HepG2 (cell line): ENCODE data around the gene ABHD17B. TPM values are rescaled to one million over a fixed set of nuclear protein-coding genes. Genes with fewer than 3 reads are reported as not detected.
A peak's percentile ranks its signal among the peaks of the same experiment; 100 is the strongest.

Experiments
- ELF3 ChIP-seq: IDR thresholded peaks from 2 replicates; pipeline ENCODE4 v1.6.1; 2016; ENCODE audit warnings: missing genetic modification reagents, missing compliant biosample characterization
- FIP1L1 ChIP-seq: fragments of 200-400 bp; formaldehyde crosslinking; IDR thresholded peaks from 2 replicates; pipeline ENCODE4 v1.6.1; 2018; ENCODE audit warnings: low read depth, mild to moderate bottlenecking, low read length, moderate library complexity, borderline replicate concordance; ENCODE audit not compliant: insufficient read depth
- HHEX ChIP-seq: IDR thresholded peaks from 2 replicates; pipeline ENCODE4 v1.6.1; 2016; ENCODE audit warnings: control low read depth
- MED13 ChIP-seq: sonication (generic); formaldehyde crosslinking; IDR thresholded peaks from 2 replicates; pipeline ENCODE4 v1.5.0; 2020; ENCODE audit warnings: missing genetic modification reagents
- MTF1 ChIP-seq: sonication (generic); formaldehyde crosslinking; IDR thresholded peaks from 2 replicates; pipeline ENCODE4 v1.5.0; 2020; ENCODE audit warnings: missing genetic modification reagents
- MZF1 ChIP-seq: sonication (generic); formaldehyde crosslinking; IDR thresholded peaks from 2 replicates; pipeline ENCODE4 v1.8.1; 2023; ENCODE audit warnings: mild to moderate bottlenecking, missing genetic modification reagents, borderline replicate concordance
- NBN ChIP-seq: fragments of 450-650 bp; conservative IDR thresholded peaks from 2 replicates; pipeline ENCODE4 v1.6.1; 2017
- NR2F6 ChIP-seq, 2 experiments: IDR thresholded peaks; 2 replicates each; pipeline ENCODE4 v1.6.1; 2016; ENCODE audit warnings: antibody characterized with exemption in 1 of 2, mild to moderate bottlenecking in 1 of 2
- NR3C1 ChIP-seq: sonication (generic); formaldehyde crosslinking; IDR thresholded peaks from 2 replicates; pipeline ENCODE4 v1.4.0; 2020; ENCODE audit warnings: missing genetic modification reagents
- ONECUT2 ChIP-seq: sonication (generic); formaldehyde crosslinking; IDR thresholded peaks from 2 replicates; pipeline ENCODE4 v1.4.0; 2020; ENCODE audit warnings: missing genetic modification reagents
- RARA ChIP-seq: IDR thresholded peaks from 2 replicates; pipeline ENCODE4 v1.6.1; 2016; ENCODE audit warnings: missing genetic modification reagents, missing compliant biosample characterization
- RFX1 ChIP-seq: fragments of 450-650 bp; IDR thresholded peaks from 2 replicates; pipeline ENCODE4 v1.6.1; 2017
- SIX4 ChIP-seq: sonication (generic); formaldehyde crosslinking; IDR thresholded peaks from 2 replicates; pipeline ENCODE4 v1.4.0; 2020; ENCODE audit warnings: missing genetic modification reagents
- TEAD3 ChIP-seq: optimal IDR thresholded peaks from 2 replicates; pipeline ENCODE3; 2016; ENCODE audit warnings: borderline replicate concordance
- ZBTB42 ChIP-seq: sonication (generic); formaldehyde crosslinking; IDR thresholded peaks from 2 replicates; pipeline ENCODE4 v1.5.0; 2020; ENCODE audit warnings: mild to moderate bottlenecking, missing genetic modification reagents
- ZNF138 ChIP-seq: sonication (generic); formaldehyde crosslinking; IDR thresholded peaks from 2 replicates; pipeline ENCODE4 v1.5.0; 2020; ENCODE audit warnings: mild to moderate bottlenecking, low read depth, missing genetic modification reagents
- ZNF337 ChIP-seq: sonication (generic); formaldehyde crosslinking; IDR thresholded peaks from 2 replicates; pipeline ENCODE4 v1.5.1; 2020; ENCODE audit warnings: missing genetic modification reagents, low read depth, mild to moderate bottlenecking, borderline replicate concordance
- ZNF546 ChIP-seq: sonication (generic); formaldehyde crosslinking; conservative IDR thresholded peaks from 2 replicates; pipeline ENCODE4 v1.8.1; 2023; ENCODE audit warnings: mild to moderate bottlenecking, missing genetic modification reagents
- ZNF564 ChIP-seq: sonication (generic); formaldehyde crosslinking; IDR thresholded peaks from 2 replicates; pipeline ENCODE4 v1.8.1; 2023; ENCODE audit warnings: mild to moderate bottlenecking, missing genetic modification reagents
- ZNF572 ChIP-seq: sonication (generic); formaldehyde crosslinking; IDR thresholded peaks from 2 replicates; pipeline ENCODE4 v1.5.1; 2020; ENCODE audit warnings: mild to moderate bottlenecking, missing genetic modification reagents
- ZNF589 ChIP-seq: sonication (generic); formaldehyde crosslinking; conservative IDR thresholded peaks from 2 replicates; pipeline ENCODE4 v1.8.0; 2022; ENCODE audit warnings: mild to moderate bottlenecking, moderate library complexity, missing genetic modification reagents
- ZNF619 ChIP-seq: sonication (generic); formaldehyde crosslinking; IDR thresholded peaks from 2 replicates; pipeline ENCODE4 v1.4.0; 2020; ENCODE audit warnings: mild to moderate bottlenecking, missing genetic modification reagents
- ZNF629 ChIP-seq: sonication (generic); formaldehyde crosslinking; conservative IDR thresholded peaks from 2 replicates; pipeline ENCODE4 v1.5.0; 2020; ENCODE audit warnings: missing genetic modification reagents
- ZNF709 ChIP-seq: sonication (generic); formaldehyde crosslinking; IDR thresholded peaks from 2 replicates; pipeline ENCODE4 v1.5.0; 2020; ENCODE audit warnings: mild to moderate bottlenecking, missing genetic modification reagents
- ZNF766 ChIP-seq: sonication (generic); formaldehyde crosslinking; IDR thresholded peaks from 2 replicates; pipeline ENCODE4 v1.5.0; 2020; ENCODE audit warnings: missing genetic modification reagents, borderline replicate concordance
- ZNF772 ChIP-seq: sonication (generic); formaldehyde crosslinking; IDR thresholded peaks from 2 replicates; pipeline ENCODE4 v1.5.0; 2020; ENCODE audit warnings: mild to moderate bottlenecking, missing genetic modification reagents
- ZSCAN21 ChIP-seq: sonication (generic); formaldehyde crosslinking; IDR thresholded peaks from 2 replicates; pipeline ENCODE4 v1.8.0; 2022; ENCODE audit warnings: mild to moderate bottlenecking, missing genetic modification reagents, moderate library complexity, borderline replicate concordance
- polyA plus RNA-seq, 8 experiments: library from polyadenylated mRNA; depleted of rRNA in 3 of 8; stranded (reverse) in 7 of 8; unstranded in 1 of 8; fragments of >200 nt; fragmentation: Illumina TruSeq in 4 of 8; extraction: Trizol in 4 of 8; gene quantifications; 2 replicates each; pipeline versions ENCODE4 v1.2.1 to v1.2.3, GENCODE V29; 2011 to 2016; ENCODE audit warnings: low read depth in 4 of 8, missing spikeins in 1 of 8, mixed read lengths in 1 of 8; ENCODE audit not compliant: insufficient read depth in 1 of 8
- total RNA-seq, 5 experiments: library from RNA; depleted of rRNA; stranded (reverse); fragments of >200 nt; fragmentation: Illumina TruSeq; extraction: Trizol; gene quantifications; 2 replicates each; pipeline ENCODE4 v1.2.3, GENCODE V29; 2016; ENCODE audit warnings: low read depth in 1 of 5
- TF ChIP-seq, protein P1 (sequence below): sonication (generic); formaldehyde crosslinking; conservative IDR thresholded peaks from 2 replicates; pipeline ENCODE4 v1.4.0; 2020; ENCODE audit warnings: missing genetic modification reagents
- TF ChIP-seq, protein P2 (sequence below): sonication (generic); formaldehyde crosslinking; IDR thresholded peaks from 2 replicates; pipeline ENCODE4 v1.8.1; 2023; ENCODE audit warnings: mild to moderate bottlenecking, missing genetic modification reagents
- TF ChIP-seq, protein P3 (sequence below): sonication (generic); formaldehyde crosslinking; IDR thresholded peaks from 2 replicates; pipeline ENCODE4 v1.9.0; 2021; ENCODE audit warnings: missing genetic modification reagents, mild to moderate bottlenecking, borderline replicate concordance

ABHD17B gene
- total and polyA plus RNA-seq, 2 of the 13 experiments (the other 11 are each of a cell fraction or from before 2014, with no cell fraction given): 11.3 to 22.0 TPM

DNA sequence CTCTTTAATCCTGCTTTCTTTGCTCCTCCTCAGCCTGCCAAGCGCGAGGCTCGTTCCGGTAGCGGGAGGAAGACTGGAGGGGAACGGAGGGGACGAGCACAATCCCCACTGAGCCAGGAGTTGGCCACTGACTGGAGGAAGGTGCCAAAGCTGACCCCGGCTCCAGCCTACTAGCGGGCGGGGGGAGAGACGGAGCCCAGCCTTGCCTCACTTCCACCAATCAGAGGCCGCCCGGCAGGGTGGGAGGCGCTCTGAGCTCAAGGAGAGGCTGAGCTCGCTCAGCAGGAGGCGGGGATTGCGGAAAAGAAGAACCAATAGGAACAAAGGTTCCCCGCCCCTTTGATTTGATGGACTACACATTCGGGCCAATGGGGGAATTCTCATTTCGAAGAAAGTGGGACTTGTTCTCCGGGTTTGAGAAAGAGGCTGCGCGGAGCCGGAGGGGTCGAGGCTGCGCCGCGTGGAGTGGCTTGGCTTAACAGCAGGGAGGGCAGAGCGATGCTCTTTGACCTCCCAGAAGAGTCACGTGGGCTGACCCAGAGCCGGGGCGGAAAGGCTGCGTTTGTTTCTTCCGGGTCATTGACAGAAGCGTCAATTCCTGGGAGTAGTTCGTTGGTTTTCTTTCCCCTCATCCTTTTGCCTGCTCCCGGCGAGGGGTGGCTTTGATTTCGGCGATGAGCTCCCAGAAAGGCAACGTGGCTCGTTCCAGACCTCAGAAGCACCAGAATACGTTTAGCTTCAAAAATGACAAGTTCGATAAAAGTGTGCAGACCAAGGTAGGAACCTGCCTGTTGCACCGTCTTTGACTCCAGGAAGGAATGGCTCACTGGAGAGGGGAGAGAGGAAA is at the start of gene ABHD17B, which contains the start of gene C9orf85 (continued):
- TF ChIP-seq MED13 (CRISPR knock-in tag) (0 out of 2 replicates have a peak, but pooled peaks have one; percentile 42), TEAD3 (CRISPR knock-in tag) (peak; percentile 19), HHEX (CRISPR knock-in tag) (no peak), ZNF589 (CRISPR knock-in tag) (no peak), ZNF772 (CRISPR knock-in tag) (0 out of 2 replicates have a peak, but pooled peaks have one; percentile 45), ZBTB42 (CRISPR knock-in tag) (no peak; the same call in 1 of the 2 replicates), ZNF629 (0 out of 2 replicates have a peak, but pooled peaks have one; percentile 16), NR2F6 (IDR thresholded peaks at IDR 0.05) (peak; percentile 65; the same call in 1 of the 2 replicates), NR2F6 (CRISPR knock-in tag; IDR thresholded peaks at IDR 0.05) (peak; percentile 81), ZNF564 (peak; percentile 73; the same call in 1 of the 2 replicates), ZNF337 (CRISPR knock-in tag) (peak; percentile 42; the same call in 1 of the 2 replicates), ZNF572 (CRISPR knock-in tag) (peak; percentile 88; the same call in 1 of the 2 replicates), ZNF709 (peak; percentile 68; the same call in 1 of the 2 replicates), MTF1 (CRISPR knock-in tag) (no peak), FIP1L1 (no peak), ZNF138 (CRISPR knock-in tag) (peak; percentile 62; the same call in 1 of the 2 replicates), ELF3 (peak; percentile 59), ZNF619 (CRISPR knock-in tag) (no peak; the same call in 1 of the 2 replicates), SIX4 (peak; percentile 42; the same call in 1 of the 2 replicates), ONECUT2 (CRISPR knock-in tag) (no peak), ZNF546 (CRISPR knock-in tag) (no peak), NBN (no peak), ZSCAN21 (no peak; the same call in 1 of the 2 replicates), NR3C1 (CRISPR knock-in tag) (no peak), RARA (CRISPR knock-in tag) (peak; percentile 53), ZNF766 (no peak), RFX1 (no peak), MZF1 (CRISPR knock-in tag) (no peak)
- TF ChIP-seq, protein P1, sequence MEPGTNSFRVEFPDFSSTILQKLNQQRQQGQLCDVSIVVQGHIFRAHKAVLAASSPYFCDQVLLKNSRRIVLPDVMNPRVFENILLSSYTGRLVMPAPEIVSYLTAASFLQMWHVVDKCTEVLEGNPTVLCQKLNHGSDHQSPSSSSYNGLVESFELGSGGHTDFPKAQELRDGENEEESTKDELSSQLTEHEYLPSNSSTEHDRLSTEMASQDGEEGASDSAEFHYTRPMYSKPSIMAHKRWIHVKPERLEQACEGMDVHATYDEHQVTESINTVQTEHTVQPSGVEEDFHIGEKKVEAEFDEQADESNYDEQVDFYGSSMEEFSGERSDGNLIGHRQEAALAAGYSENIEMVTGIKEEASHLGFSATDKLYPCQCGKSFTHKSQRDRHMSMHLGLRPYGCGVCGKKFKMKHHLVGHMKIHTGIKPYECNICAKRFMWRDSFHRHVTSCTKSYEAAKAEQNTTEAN (CRISPR knock-in tag): peak; percentile 89; the same call in 1 of the 2 replicates
- TF ChIP-seq, protein P2, sequence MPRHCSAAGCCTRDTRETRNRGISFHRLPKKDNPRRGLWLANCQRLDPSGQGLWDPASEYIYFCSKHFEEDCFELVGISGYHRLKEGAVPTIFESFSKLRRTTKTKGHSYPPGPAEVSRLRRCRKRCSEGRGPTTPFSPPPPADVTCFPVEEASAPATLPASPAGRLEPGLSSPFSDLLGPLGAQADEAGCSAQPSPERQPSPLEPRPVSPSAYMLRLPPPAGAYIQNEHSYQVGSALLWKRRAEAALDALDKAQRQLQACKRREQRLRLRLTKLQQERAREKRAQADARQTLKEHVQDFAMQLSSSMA: no peak
- TF ChIP-seq, protein P3, sequence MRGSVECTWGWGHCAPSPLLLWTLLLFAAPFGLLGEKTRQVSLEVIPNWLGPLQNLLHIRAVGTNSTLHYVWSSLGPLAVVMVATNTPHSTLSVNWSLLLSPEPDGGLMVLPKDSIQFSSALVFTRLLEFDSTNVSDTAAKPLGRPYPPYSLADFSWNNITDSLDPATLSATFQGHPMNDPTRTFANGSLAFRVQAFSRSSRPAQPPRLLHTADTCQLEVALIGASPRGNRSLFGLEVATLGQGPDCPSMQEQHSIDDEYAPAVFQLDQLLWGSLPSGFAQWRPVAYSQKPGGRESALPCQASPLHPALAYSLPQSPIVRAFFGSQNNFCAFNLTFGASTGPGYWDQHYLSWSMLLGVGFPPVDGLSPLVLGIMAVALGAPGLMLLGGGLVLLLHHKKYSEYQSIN (CRISPR knock-in tag): no peak
